Gastroesophageal sphincter (tissue), 4 donors: ENCODE data around the gene CCDC160. TPM values are rescaled to one million over a fixed set of nuclear protein-coding genes. Genes with fewer than 3 reads are reported as not detected.
"Not testable (repeated sequence)": the region's sequence is repeated elsewhere in the genome, so short reads cannot be mapped to it uniquely, and the experiment has no call there.

ENCODE experiments used
- ATAC-seq: fragments of 150-250 bp; one replicate; pipeline ENCODE4 v1.9.1; 2016; ENCODE audit warnings: mild to moderate bottlenecking, moderate library complexity
- H3K27ac ChIP-seq, 4 donors: fragments of 200-600 bp; sonication (generic) in 3 of 4; 1 replicate in 3 of 4; 2 replicates in 1 of 4; pipeline ENCODE4 v1.5.1; 2016 to 2019
- H3K27me3 ChIP-seq: fragments of 200-600 bp; sonication (generic); one replicate; pipeline ENCODE4 v1.5.1; 2019
- H3K36me3 ChIP-seq, 2 donors: fragments of 200-600 bp; sonication (generic); one replicate each; pipeline ENCODE4 v1.5.1; 2019; ENCODE audit warnings: control low read depth in 1 of 2
- H3K4me1 ChIP-seq, 3 donors: fragments of 200-600 bp; sonication (generic); 1 replicate in 2 of 3; 2 replicates in 1 of 3; pipeline ENCODE4 v1.5.1; 2016 to 2019; ENCODE audit warnings: control low read depth in 2 of 3
- H3K4me3 ChIP-seq, 2 donors: fragments of 200-600 bp; sonication (generic); one replicate each; pipeline ENCODE4 v1.5.1; 2019; ENCODE audit warnings: mild to moderate bottlenecking in 1 of 2, moderate library complexity in 1 of 2
- H3K9me3 ChIP-seq, 3 donors: fragments of 200-600 bp; sonication (generic); one replicate each; pipeline ENCODE4 v1.5.1; 2017 to 2019; ENCODE audit warnings: control low read depth in 2 of 3
- EP300 ChIP-seq: sonication (generic); formaldehyde crosslinking; IDR thresholded peaks from one replicate; pipeline ENCODE4 v1.6.1; 2017; ENCODE audit warnings: antibody characterized with exemption, mild to moderate bottlenecking
- POLR2A ChIP-seq, 2 donors: fragments of 450-650 bp; IDR thresholded peaks; one replicate each; pipeline ENCODE4 v1.6.1; 2017; ENCODE audit warnings: antibody characterized with exemption in 2 of 2, mild to moderate bottlenecking in 2 of 2, moderate library complexity in 1 of 2
- POLR2AphosphoS5 ChIP-seq: sonication (generic); formaldehyde crosslinking; IDR thresholded peaks from one replicate; pipeline ENCODE4 v1.6.1; 2017; ENCODE audit warnings: antibody characterized with exemption
- WGBS, 2 donors: methylation state at CpG; one replicate each; pipeline ENCODE4 v1.1.5; 2018; ENCODE audit warnings: low coverage in 1 of 2; 5-methylcytosine and 5-hydroxymethylcytosine counted together
- total RNA-seq, 4 donors: library from RNA; depleted of rRNA; stranded (reverse); fragments of >200 nt; gene quantifications; one replicate each; pipeline ENCODE4 v1.1.0, GENCODE V29; 2016
- TF ChIP-seq, protein P1 (sequence below), 4 experiments: fragments of 200-600 bp in 2 of 4; fragments of 450-650 bp in 2 of 4; sonication (generic) in 1 of 4; IDR thresholded peaks; one replicate each; pipeline ENCODE4 v1.5.1; 2017 to 2019; ENCODE audit warnings: antibody characterized with exemption in 4 of 4, mild to moderate bottlenecking in 2 of 4, moderate library complexity in 2 of 4

CCDC160 gene
- total RNA-seq, 4 donors from 2014 or later = 0.67 TPM; not detected in 3

GRCh38 chrX:134206221-134206620, 30.8 kb upstream of the CCDC160 start:
- no peak overlapping the region for H3K4me3 ChIP-seq
- no peak overlapping the region for H3K27ac ChIP-seq
- H3K27me3 ChIP-seq = no peaks in the 10 kb centered on the region
- no peaks in the 10 kb centered on the region for H3K9me3 ChIP-seq
- no peaks in the 10 kb centered on the region for H3K4me1 ChIP-seq
- ATAC-seq = no peak
- TF ChIP-seq POLR2AphosphoS5 (no peak), POLR2A (IDR thresholded peaks at IDR 0.05) (no peak), EP300 (no peak)
- TF ChIP-seq, protein P1, sequence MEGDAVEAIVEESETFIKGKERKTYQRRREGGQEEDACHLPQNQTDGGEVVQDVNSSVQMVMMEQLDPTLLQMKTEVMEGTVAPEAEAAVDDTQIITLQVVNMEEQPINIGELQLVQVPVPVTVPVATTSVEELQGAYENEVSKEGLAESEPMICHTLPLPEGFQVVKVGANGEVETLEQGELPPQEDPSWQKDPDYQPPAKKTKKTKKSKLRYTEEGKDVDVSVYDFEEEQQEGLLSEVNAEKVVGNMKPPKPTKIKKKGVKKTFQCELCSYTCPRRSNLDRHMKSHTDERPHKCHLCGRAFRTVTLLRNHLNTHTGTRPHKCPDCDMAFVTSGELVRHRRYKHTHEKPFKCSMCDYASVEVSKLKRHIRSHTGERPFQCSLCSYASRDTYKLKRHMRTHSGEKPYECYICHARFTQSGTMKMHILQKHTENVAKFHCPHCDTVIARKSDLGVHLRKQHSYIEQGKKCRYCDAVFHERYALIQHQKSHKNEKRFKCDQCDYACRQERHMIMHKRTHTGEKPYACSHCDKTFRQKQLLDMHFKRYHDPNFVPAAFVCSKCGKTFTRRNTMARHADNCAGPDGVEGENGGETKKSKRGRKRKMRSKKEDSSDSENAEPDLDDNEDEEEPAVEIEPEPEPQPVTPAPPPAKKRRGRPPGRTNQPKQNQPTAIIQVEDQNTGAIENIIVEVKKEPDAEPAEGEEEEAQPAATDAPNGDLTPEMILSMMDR (IDR thresholded peaks at IDR 0.05) = no peak
- 69 to 70% methylated on average over 2 to 3 of the region's 3 CpGs for WGBS, 2 donors
- H3K36me3 ChIP-seq = no peaks in the 10 kb centered on the region

GRCh38 chrX:134210465-134210864, 26.5 kb upstream of the CCDC160 start:
- no peaks in the 10 kb centered on the region for H3K4me1 ChIP-seq
- no peaks in the 10 kb centered on the region for H3K9me3 ChIP-seq
- H3K27me3 ChIP-seq = no peaks in the 10 kb centered on the region
- H3K36me3 ChIP-seq = no peaks in the 10 kb centered on the region
- TF ChIP-seq EP300 (no peak), POLR2AphosphoS5 (no peak), POLR2A (IDR thresholded peaks at IDR 0.05) (no peak)
- TF ChIP-seq, protein P1 (IDR thresholded peaks at IDR 0.05) = no peak
- no peak for ATAC-seq
- no peak overlapping the region for H3K27ac ChIP-seq
- no peak overlapping the region for H3K4me3 ChIP-seq

DNA sequence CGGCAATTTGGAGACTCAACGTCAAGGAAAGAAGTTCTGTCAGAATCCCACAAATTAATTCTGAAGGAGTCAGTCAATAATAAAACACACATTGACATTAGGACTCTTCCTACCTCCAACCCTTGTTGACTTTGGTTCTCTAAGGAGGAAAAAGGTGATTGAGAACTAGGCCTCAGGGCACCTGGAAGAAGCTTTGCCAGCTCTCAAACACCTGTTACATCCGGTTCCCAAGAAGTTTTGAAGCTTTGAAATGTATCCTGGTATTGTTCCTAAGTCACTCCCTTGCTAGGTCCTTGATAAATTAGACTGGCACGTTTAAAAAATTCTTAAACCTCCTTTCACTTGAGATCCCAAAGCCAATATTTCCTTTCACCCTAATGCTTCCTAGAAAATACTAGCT, 1.7 kb upstream of the CCDC160 start:
- Histone ChIP-seq H3K4me3 (no peak overlapping the region), H3K27me3 (no peaks in the 10 kb centered on the region), H3K36me3 (no peaks in the 10 kb centered on the region), H3K27ac (no peak overlapping the region), H3K4me1 (no peaks in the 10 kb centered on the region), H3K9me3 (no peaks in the 10 kb centered on the region)
- TF ChIP-seq, protein P1 (IDR thresholded peaks at IDR 0.05) = no peak
- TF ChIP-seq EP300 (no peak), POLR2A (IDR thresholded peaks at IDR 0.05) (no peak), POLR2AphosphoS5 (no peak)
- WGBS, 2 donors = 80 to 91% methylated on average over 1 to 4 of the region's 4 CpGs
- ATAC-seq = no peak

- not testable (repeated sequence) for H3K27ac ChIP-seq, H3K27me3 ChIP-seq, H3K4me1 ChIP-seq, H3K9me3 ChIP-seq, ATAC-seq, H3K36me3 ChIP-seq, H3K4me3 ChIP-seq
- 62 to 100% methylated on average over 3 of the region's 9 CpGs for WGBS, 2 donors
Observed at GRCh38 chrX:134238144-134238543, 1.2 kb downstream of the CCDC160 start.

DNA sequence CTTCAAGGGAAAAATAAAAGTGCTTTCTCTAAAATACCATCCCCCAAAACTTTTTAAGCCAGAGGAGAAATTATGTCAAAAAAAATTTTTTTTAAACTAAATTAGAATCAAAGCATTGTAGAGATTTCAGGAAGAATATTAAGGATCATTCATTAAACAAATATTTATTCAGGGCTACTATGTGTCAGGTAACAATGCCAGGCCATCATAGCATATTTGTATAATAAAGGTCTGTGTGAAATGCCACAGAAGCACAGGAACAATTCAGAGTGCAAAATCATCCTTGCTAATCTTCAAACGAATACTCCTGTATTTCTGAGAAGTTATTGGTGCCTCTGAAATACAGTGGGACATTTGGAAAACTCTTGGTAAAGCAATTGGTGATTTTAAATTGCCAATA, 2.0 kb downstream of the CCDC160 start:
- no peak overlapping the region for H3K4me3 ChIP-seq
- H3K36me3 ChIP-seq = no peaks in the 10 kb centered on the region
- H3K9me3 ChIP-seq = no peaks in the 10 kb centered on the region
- no peak for ATAC-seq
- no peak overlapping the region for H3K27ac ChIP-seq
- 25 to 30% methylated on average over 1 of the region's 1 CpG for WGBS, 2 donors
- no peaks in the 10 kb centered on the region for H3K27me3 ChIP-seq
- H3K4me1 ChIP-seq = no peaks in the 10 kb centered on the region
- TF ChIP-seq POLR2AphosphoS5 = no peak
- TF ChIP-seq POLR2A (IDR thresholded peaks at IDR 0.05) = no peak
- no peak for TF ChIP-seq EP300
- TF ChIP-seq, protein P1 (IDR thresholded peaks at IDR 0.05) = no peak

DNA sequence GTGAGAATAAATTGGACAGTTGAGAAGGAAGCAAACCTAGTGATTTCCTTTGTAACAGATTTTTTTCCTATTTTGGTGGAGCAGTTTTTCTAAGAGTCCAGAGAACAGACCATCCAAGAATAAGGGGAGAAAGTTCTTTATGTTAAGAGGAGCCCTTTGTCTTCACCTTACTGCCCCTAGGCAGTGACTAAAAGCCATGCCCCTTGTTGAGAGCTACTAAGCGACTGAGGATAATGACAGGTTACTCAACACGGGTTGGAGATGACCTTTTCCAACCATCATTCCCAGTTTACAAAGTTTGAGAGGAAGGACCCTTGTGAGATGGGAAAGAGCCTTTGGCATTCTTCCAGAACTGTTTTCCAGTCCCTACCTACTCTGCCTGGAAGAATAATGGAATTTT, 3.2 kb downstream of the CCDC160 start:
- no peaks in the 10 kb centered on the region for H3K4me1 ChIP-seq
- H3K4me3 ChIP-seq = no peak overlapping the region
- WGBS, 2 donors = 35 to 55% methylated on average over 2 of the region's 2 CpGs
- TF ChIP-seq EP300 (no peak), POLR2A (IDR thresholded peaks at IDR 0.05) (no peak), POLR2AphosphoS5 (no peak)
- TF ChIP-seq, protein P1 (IDR thresholded peaks at IDR 0.05) = no peak
- no peak for ATAC-seq
- no peak overlapping the region for H3K27ac ChIP-seq
- H3K27me3 ChIP-seq = no peaks in the 10 kb centered on the region
- H3K9me3 ChIP-seq = no peaks in the 10 kb centered on the region
- no peaks in the 10 kb centered on the region for H3K36me3 ChIP-seq
